ENCODE results near the gene GJA1. TPM values are rescaled to one million over a fixed set of nuclear protein-coding genes. Genes with fewer than 3 reads are reported as not detected.
A peak's percentile ranks its signal among the peaks of the same experiment; 100 is the strongest.

The GJA1 gene
- total and polyA plus RNA-seq, 2 of the 4 experiments (the other 2 are of a cell fraction), result 180 to 323 TPM

DNA sequence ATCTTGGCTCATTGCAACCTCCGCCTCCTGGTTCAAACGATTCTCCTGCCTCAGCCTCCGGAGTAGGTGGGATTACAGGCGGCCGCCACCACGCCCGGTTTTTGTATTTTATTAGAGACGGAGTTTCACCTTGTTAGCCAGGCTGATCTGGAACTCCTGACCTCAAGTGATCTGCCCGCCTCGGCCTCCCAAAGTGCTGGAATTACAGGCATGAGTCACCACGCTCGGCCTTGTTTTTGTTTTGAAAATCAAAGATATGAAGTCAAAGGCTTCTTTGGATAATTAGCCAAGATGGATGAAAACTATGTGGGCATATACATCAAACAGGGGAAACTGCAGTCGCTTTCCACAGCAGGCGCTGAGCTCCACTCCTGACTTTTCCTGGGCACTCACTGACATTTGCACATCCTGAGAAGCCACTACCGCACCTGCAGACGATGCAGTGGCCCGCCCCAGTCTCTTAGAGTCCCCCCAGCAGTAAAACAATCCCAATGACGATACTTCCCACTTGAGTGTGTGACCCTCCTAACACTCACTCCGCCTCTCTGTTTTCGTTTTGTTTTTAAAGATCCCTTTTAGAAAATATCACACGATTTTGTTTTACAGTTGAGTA lies 44.1 kb downstream of the GJA1 start:
- CTCF ChIA-PET, result no interaction called here
- H3K18ac ChIP-seq (ENCODE audit: low read depth, low read length), result no peak overlapping the region
- H3K4me1 ChIP-seq (ENCODE audit: control insufficient read depth, insufficient read depth, low read length), result peaks cover 2% of the 10 kb centered on the region; the same call in 1 of the 2 replicates
- intact Hi-C loops (cut with micrococcal nuclease), result no loop called here
- DNase-seq, result no peak
- no peak overlapping the region for H2BK15ac ChIP-seq (ENCODE audit: low read depth, low read length)
- H3K9ac ChIP-seq (ENCODE audit: low read depth, low read length), result no peak overlapping the region
- H3K9me3 ChIP-seq (ENCODE audit: control insufficient read depth, insufficient read depth, low read length), result no peaks in the 10 kb centered on the region
- H2BK120ac ChIP-seq (ENCODE audit: low read depth, low read length), result no peak overlapping the region
- H4K91ac ChIP-seq (ENCODE audit: insufficient read depth, low read depth, low read length), result no peak overlapping the region
- no peak overlapping the region for H4K8ac ChIP-seq (ENCODE audit: low read depth in 2 of 2, low read length in 2 of 2)
- H3K4me3 ChIP-seq (ENCODE audit: insufficient read depth, low read depth, low read length), result no peak overlapping the region
- POLR2A ChIA-PET (ENCODE audit: unreplicated experiment), result no interaction called here
- H3K4me2 ChIP-seq (ENCODE audit: low read depth, low read length), result no peak overlapping the region
- H4K5ac ChIP-seq (ENCODE audit: low read depth, low read length), result no peak overlapping the region
- H3K14ac ChIP-seq (replicated peaks; ENCODE audit: low read depth, low read length), result no peak overlapping the region
- no peak overlapping the region for H3K23ac ChIP-seq (ENCODE audit: low read depth, low read length)
- ATAC-seq (ENCODE audit: low read depth), result no peak
- in situ Hi-C loops (cut with MboI; ENCODE audit: low sequenced_read_pairs), result no loop called here
- no peak overlapping the region for H3K27ac ChIP-seq (ENCODE audit: insufficient read depth, low read length)
- TF ChIP-seq USF2 (IDR thresholded peaks at IDR 0.05; ENCODE audit: low read depth, low read length) (no peak), MXI1 (IDR thresholded peaks at IDR 0.05; ENCODE audit: borderline replicate concordance, low read depth, low read length) (no peak), SMC3 (IDR thresholded peaks at IDR 0.05; ENCODE audit: low read depth, low read length) (no peak), CHD1 (IDR thresholded peaks at IDR 0.05; ENCODE audit: low read depth, low read length) (no peak), BHLHE40 (IDR thresholded peaks at IDR 0.05; ENCODE audit: low read depth, low read length) (no peak), RCOR1 (IDR thresholded peaks at IDR 0.05; ENCODE audit: insufficient replicate concordance, low read length) (no peak), MAZ (IDR thresholded peaks at IDR 0.05; ENCODE audit: borderline replicate concordance, low read depth, low read length) (no peak), MAFK (IDR thresholded peaks at IDR 0.05; ENCODE audit: low read depth, low read length) (no peak), RFX5 (IDR thresholded peaks at IDR 0.05; ENCODE audit: low read depth, low read length) (no peak), FOS (IDR thresholded peaks at IDR 0.05; ENCODE audit: low read depth, low read length) (no peak), POLR2A (IDR thresholded peaks at IDR 0.05; ENCODE audit: low read depth, low read length) (no peak), CEBPB (IDR thresholded peaks at IDR 0.05; ENCODE audit: low read depth, low read length) (no peak), CTCF (conservative IDR thresholded peaks at IDR 0.05; ENCODE audit: low read depth, low read length) (no peak), NFE2L2 (IDR thresholded peaks at IDR 0.05; ENCODE audit: low read depth, low read length) (no peak), RAD21 (IDR thresholded peaks at IDR 0.05; ENCODE audit: low read length) (no peak)
- TF ChIP-seq, protein P1, sequence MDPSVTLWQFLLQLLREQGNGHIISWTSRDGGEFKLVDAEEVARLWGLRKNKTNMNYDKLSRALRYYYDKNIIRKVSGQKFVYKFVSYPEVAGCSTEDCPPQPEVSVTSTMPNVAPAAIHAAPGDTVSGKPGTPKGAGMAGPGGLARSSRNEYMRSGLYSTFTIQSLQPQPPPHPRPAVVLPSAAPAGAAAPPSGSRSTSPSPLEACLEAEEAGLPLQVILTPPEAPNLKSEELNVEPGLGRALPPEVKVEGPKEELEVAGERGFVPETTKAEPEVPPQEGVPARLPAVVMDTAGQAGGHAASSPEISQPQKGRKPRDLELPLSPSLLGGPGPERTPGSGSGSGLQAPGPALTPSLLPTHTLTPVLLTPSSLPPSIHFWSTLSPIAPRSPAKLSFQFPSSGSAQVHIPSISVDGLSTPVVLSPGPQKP (IDR thresholded peaks at IDR 0.05; ENCODE audit: borderline replicate concordance, low read depth, low read length), result no peak
- no peaks in the 10 kb centered on the region for H4K20me1 ChIP-seq (ENCODE audit: insufficient read depth, low read length)
- H3K4ac ChIP-seq (ENCODE audit: low read depth, low read length), result no peak overlapping the region
- 0 out of 2 replicates have a peak overlapping the region, but pooled peaks have one; percentile 25 for H2BK20ac ChIP-seq (ENCODE audit: low read depth, low read length)
- no peak overlapping the region for H2AK5ac ChIP-seq (ENCODE audit: low read depth, low read length)
- WGBS, 2 experiments (ENCODE audit: extremely low coverage in 2 of 2, insufficient read length in 1 of 2), result 98% methylated on average over 7 of the region's 21 CpGs; no CpG with 5 or more reads in 1 of the 2 experiments
- H2BK5ac ChIP-seq (ENCODE audit: low read depth, low read length, poor library complexity, severe bottlenecking), result no peak overlapping the region
- H3K27me3 ChIP-seq (ENCODE audit: control insufficient read depth, insufficient read depth, low read length), result no peaks in the 10 kb centered on the region
- no peak overlapping the region for H2AK9ac ChIP-seq (replicated peaks; ENCODE audit: low read depth, low read length, poor library complexity)
- no peaks in the 10 kb centered on the region for H3K36me3 ChIP-seq (ENCODE audit: control insufficient read depth, insufficient read depth, low read length)
- H2AFZ ChIP-seq (replicated peaks; ENCODE audit: low read length, poor library complexity), result peak overlapping the region; percentile 51
- H3K9me1 ChIP-seq (ENCODE audit: insufficient read depth, low read length), result no peaks in the 10 kb centered on the region
- dilution Hi-C loops (cut with HindIII; ENCODE audit: low sequenced_read_pairs, unreplicated experiment), result no loop called here
- H3K56ac ChIP-seq (ENCODE audit: extremely low read depth, insufficient read depth, low read length), result no peak overlapping the region
- BruUV-seq (replicated peaks), result no TSS peak
- H3K79me1 ChIP-seq (ENCODE audit: low read depth in 1 of 2, low read length in 2 of 2), result no peaks in the 10 kb centered on the region

Measured in IMR-90 (cell line).